Kidney epithelial cell (primary cell): ENCODE results near the gene KLHL22. TPM values are rescaled to one million over a fixed set of nuclear protein-coding genes. Genes with fewer than 3 reads are reported as not detected.
"Not testable (repeated sequence)": the region's sequence is repeated elsewhere in the genome, so short reads cannot be mapped to it uniquely, and the experiment has no call there.

Source experiments
- DNase-seq: peaks from one replicate; pipeline ENCODE4 v3.0.0-alpha.2; 2010; ENCODE audit warnings: low read depth
- H3K27me3 ChIP-seq: 2 replicates; pipeline ENCODE4 v1.6.0; 2011; ENCODE audit warnings: low read length; ENCODE audit not compliant: control insufficient read depth, insufficient read depth
- H3K36me3 ChIP-seq: 2 replicates; pipeline ENCODE4 v1.5.1; 2011; ENCODE audit warnings: low read length; ENCODE audit not compliant: control insufficient read depth, insufficient read depth
- H3K4me3 ChIP-seq: 2 replicates; pipeline ENCODE4 v1.5.1; 2011; ENCODE audit warnings: low read depth, mild to moderate bottlenecking, control low read depth, low read length
- CTCF ChIP-seq: IDR thresholded peaks from 2 replicates; pipeline ENCODE4 v1.5.1; 2011; ENCODE audit warnings: mild to moderate bottlenecking, moderate library complexity, low read length, control low read depth, inconsistent platforms; ENCODE audit not compliant: insufficient read depth, poor library complexity, severe bottlenecking
- total RNA-seq: library from RNA; depleted of rRNA; stranded (reverse); fragments of >200 nt; gene quantifications from 2 replicates; pipeline ENCODE4 v1.2.3, GENCODE V29; 2015

Gene KLHL22
- total RNA-seq, 1 donor from 2014 or later, result 18.6 TPM

- peak overlapping the region; percentile 84 for H3K4me3 ChIP-seq
- H3K27me3 ChIP-seq, result no peaks in the 10 kb centered on the region
- no peak for DNase-seq
- H3K36me3 ChIP-seq, result no peaks in the 10 kb centered on the region
- TF ChIP-seq CTCF, result no peak
Measured at GRCh38 chr22:20392983-20393704, 102.5 kb downstream of the KLHL22 start.

- DNase-seq, H3K4me3 ChIP-seq, H3K36me3 ChIP-seq, H3K27me3 ChIP-seq: not testable (repeated sequence)
Measured at GRCh38 chr22:20392365-20392881, 103.2 kb downstream of the KLHL22 start.

Other genes starting within 250 kb of the KLHL22 start
- gene RTN4R, start 227.5 kb downstream of the KLHL22 start, total RNA-seq, result 18.2 and 22.9 TPM in 2 replicates
- 83.5 and 100 TPM in 2 replicates for gene DGCR6L, start 175.7 kb downstream of the KLHL22 start, total RNA-seq
- gene ZNF74, start 101.6 kb downstream of the KLHL22 start, total RNA-seq, result 23.5 TPM in 2 replicates
- 33.6 and 39.9 TPM in 2 replicates for gene SCARF2, start 58.0 kb downstream of the KLHL22 start, total RNA-seq
- 74.3 and 79.8 TPM in 2 replicates for gene MED15, start 11.8 kb upstream of the KLHL22 start, total RNA-seq